ENCODE measurements around the gene BEND6.
"Not testable (repeated sequence)": the region's sequence is repeated elsewhere in the genome, so short reads cannot be mapped to it uniquely, and the experiment has no call there.

BEND6 gene

DNA sequence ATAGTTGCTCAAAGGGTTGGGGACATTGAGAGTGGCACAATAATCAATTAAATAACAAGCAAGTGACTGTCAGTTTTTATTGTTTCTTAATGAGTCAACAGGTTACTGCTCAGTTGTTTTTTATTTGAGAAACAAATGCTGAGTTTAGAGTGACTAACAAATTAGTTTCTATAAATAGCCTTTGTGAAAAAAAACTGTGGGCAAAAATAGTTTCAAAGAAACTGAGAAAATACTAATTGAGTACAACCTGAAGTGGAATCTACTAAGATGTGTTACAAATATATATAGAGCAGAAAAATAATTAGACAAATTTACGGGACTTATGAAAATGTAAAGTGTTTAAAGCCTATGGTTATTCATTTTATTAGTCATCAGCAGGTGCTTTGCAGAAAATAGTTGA is 22.3 kb downstream of the BEND6 start:
- no peak overlapping the region for H3K4me3 ChIP-seq (ENCODE audit: low read length)
- TF ChIP-seq ZNF274 (IDR thresholded peaks at IDR 0.05; ENCODE audit: low read depth, low read length) = no peak

DNA sequence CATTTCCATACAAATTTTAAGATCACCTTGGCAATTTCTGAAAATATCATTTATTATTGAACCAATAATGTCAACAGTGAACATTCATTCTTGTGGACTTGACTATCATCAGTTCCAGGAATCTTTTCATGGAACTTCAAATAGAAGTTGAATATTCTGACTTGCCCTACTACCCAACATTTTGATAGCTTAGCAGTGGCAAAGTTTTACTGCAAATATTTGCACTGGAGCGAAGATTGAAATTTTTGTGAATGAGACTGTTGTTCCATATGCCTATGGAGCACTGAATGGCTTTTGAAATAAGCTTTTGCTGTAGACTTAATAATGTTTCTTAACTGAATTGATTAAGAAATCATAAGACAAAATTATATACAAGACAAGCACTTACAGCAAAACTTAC is 23.6 kb downstream of the BEND6 start:
- TF ChIP-seq ZNF274 (IDR thresholded peaks at IDR 0.05; ENCODE audit: low read depth, low read length) = no peak
- no peak overlapping the region for H3K4me3 ChIP-seq (ENCODE audit: low read length)

DNA sequence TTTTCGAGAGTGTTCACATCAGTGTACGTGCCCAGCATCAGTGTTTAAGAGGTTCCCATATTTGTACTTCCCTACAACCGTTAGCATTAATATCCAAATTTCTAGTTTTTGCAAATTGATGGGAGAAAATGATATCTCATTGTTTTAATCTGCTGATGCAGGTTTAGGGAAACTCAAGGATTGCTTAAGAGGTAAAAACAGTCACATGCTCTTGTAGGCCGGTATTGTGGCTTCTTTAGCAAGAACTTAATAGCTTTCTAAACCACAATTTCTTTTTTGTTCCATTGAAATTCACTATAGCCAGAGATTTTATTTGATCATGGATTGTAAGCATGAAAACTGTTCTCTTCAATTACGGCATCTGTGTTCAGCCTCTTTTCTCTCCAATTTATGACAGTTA is 29.5 kb downstream of the BEND6 start:
- no peak overlapping the region for H3K4me3 ChIP-seq (ENCODE audit: low read length)
- no peak for TF ChIP-seq ZNF274 (IDR thresholded peaks at IDR 0.05; ENCODE audit: low read depth, low read length)

DNA sequence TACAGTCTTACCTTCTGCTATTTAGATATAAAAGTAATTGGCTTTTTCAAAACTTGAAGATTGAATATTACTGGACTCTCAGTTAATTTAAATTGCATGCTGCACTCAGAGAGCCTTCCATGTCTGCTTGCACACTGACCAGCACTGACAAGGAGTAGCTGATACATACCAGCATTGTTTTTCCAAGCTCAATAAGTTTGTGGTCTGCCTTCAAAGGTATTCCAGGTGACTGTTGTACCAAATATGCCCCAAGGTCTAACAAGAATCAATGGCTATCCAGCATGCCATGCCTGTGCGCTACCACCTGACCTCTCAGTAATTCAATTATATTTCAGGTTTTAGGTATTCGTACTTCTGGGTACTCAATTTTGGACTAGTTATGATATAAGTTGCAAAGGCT is 30.0 kb downstream of the BEND6 start:
- no peak for TF ChIP-seq ZNF274 (IDR thresholded peaks at IDR 0.05; ENCODE audit: low read depth, low read length)
- H3K4me3 ChIP-seq (ENCODE audit: low read length) = no peak overlapping the region

DNA sequence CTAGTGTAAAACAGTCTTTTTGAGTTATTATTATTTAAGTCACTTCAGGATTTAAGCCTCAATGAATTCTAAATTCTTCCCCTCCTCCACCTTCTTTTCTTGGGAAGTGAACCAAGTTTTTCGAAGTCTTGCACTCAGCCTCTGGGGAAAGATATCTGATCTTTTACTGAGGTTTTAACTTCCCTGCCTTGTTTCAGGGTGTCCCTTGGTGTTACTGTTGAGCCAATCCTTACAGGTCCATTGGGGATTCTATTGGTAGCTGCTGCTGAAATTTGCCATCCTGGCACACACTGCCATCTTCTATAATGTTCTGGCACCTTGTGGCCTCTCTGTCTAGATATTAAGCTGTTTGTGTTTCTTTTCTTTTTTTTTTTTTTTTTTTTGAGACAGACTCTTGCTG is 31.7 kb downstream of the BEND6 start:
- no peak for TF ChIP-seq ZNF274 (IDR thresholded peaks at IDR 0.05; ENCODE audit: low read depth, low read length)
- H3K4me3 ChIP-seq (ENCODE audit: low read length) = no peak overlapping the region

DNA sequence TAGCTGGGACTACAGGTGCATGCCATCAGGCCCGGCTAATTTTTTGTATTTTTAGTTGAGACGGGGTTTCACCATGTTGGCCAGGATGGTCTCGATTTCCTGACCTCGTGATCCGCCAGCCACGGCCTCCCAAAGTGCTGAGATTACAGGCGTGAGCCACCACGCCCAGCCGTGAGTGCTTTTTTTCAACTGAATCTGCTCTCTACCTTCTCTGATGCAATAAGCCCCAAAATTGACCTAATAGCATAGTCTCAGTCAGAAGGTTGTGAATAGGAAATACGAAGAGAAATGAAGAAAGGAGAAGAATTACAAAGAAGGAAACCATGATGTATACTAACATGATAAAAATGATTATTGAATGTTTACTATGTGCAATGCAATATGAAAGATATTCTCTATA is 33.2 kb downstream of the BEND6 start:
- no peak for TF ChIP-seq ZNF274 (IDR thresholded peaks at IDR 0.05; ENCODE audit: low read depth, low read length)
- H3K4me3 ChIP-seq (ENCODE audit: low read length) = no peak overlapping the region

DNA sequence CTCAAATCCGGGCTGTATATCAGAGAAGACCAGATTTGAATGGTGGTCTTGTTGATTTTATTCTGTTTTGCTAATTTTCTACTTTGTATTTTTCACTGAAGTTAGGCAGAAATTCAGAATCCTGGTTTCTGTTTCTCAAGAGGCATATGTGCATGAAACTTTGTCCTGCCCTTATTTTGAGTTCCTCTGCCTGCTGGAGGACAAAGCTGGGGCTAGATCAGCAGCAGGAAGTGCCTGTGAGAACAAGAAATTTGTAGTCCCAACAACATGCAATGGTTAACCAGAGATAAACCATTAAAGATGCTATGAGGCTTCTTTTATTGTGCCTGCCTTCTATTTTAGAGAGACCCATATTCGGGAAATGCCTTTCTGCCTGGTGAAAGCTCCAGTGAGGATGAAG is 37.1 kb downstream of the BEND6 start:
- TF ChIP-seq ZNF274 (IDR thresholded peaks at IDR 0.05; ENCODE audit: low read depth, low read length) = no peak
- no peak overlapping the region for H3K4me3 ChIP-seq (ENCODE audit: low read length)

DNA sequence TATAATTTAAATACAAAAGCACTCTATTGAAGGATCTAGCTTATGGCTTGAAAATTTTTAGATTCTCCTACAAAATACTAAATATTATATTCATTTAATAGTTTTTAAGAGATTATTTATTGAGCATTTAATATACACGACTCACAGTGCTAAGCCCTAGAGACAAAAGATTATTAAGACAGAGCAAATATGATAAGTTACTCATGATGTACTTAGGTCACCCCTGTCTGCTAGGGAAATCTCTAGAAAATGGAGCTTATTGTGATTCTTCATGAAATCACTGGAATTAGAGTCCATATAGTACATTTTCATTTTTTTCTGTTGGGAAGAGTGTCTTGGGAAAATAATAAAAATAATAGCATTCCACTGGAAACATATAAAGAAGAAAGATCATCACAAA is 37.8 kb downstream of the BEND6 start:
- TF ChIP-seq ZNF274 (IDR thresholded peaks at IDR 0.05; ENCODE audit: low read depth, low read length) = no peak
- H3K4me3 ChIP-seq (ENCODE audit: low read length) = no peak overlapping the region

DNA sequence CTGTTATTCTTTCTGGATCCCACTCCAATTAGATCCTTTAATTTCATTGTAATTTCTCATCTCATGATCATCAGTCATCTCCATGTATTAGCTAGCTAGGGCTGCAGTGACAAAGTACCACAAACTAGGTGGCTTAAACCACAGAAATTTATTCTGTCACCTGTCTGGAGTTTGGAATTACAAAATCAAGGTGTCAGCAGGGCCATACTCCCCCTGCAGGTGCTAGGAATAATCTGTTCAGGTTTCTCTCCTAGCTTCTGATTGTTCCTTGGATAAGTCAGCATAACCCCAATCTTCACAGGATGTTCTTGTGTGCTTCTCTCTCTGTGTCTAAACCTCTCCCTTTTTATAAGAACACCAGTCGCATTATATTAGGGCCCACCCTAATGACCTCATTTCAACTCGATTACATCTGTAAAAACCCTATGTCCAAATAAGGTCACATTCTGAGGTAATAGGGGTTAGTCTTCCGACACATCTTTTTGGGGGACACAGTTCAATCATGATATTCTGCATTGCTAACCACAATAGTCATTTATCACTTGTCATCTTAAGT is 40.5 kb downstream of the BEND6 start:
- no peak for TF ChIP-seq ZNF274 (IDR thresholded peaks at IDR 0.05; ENCODE audit: low read depth, low read length)
- no peak overlapping the region for H3K4me3 ChIP-seq (ENCODE audit: low read length)

DNA sequence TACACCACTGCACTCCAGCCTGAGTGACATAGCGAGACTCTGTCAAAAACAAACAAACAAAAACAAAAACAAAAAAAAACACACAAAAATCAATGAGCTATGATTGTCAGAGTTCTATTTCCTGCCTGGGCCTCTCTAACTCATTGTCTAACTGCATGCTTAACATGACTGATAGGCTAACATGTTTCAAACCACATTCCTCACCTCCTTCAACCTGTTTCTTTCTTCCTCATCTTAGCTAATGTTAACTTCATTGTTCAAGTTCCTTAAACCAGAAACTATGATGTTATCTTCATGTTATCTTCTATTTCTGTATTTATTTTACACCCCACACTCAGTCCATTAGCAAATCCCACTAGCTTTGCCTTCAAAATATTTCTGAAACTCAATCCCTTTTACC is 41.5 kb downstream of the BEND6 start:
- H3K4me3 ChIP-seq (ENCODE audit: low read length) = no peak overlapping the region
- no peak for TF ChIP-seq ZNF274 (IDR thresholded peaks at IDR 0.05; ENCODE audit: low read depth, low read length)

DNA sequence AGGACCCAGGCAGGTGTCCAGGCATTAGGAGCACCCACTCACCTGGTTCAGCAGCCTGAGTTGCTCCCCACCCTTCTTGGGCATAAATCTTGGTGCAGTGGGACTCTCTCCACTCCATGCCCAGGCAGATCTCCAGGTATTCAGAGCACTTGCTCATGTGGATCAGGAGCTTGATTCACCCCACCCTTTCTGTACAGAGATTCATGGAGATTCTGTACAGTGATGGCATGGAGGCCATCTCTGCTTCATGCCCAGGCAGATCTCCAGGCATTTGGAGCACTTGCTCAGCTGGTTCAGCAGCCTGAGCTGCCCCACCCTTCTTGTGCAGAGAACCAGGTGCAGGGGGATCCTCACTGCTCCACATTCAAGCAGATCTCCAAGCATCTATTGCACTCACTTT is 44.1 kb downstream of the BEND6 start:
- H3K4me3 ChIP-seq (ENCODE audit: low read length) = no peak overlapping the region
- TF ChIP-seq ZNF274 (IDR thresholded peaks at IDR 0.05; ENCODE audit: low read depth, low read length) = no peak

DNA sequence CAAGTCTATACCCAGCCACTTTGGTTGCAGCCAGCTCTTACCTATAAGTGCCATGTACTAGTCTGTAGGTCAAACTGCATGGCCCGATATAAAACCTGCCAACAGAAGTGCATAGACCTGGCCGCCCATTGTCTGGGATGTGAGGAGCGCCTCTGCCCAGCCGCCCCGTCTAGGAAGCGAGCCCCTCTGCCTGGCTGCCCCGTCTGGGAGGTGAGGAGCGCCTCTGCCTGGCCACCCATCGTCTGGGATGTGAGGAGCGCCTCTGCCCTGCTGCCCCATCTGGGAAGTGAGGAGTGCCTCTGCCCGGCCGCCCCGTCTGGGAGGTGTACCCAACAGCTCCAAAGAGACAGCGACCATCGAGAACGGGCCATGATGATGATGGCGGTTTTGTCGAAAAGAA is 44.8 kb downstream of the BEND6 start:
- H3K4me3 ChIP-seq (ENCODE audit: low read length) = not testable (repeated sequence)

DNA sequence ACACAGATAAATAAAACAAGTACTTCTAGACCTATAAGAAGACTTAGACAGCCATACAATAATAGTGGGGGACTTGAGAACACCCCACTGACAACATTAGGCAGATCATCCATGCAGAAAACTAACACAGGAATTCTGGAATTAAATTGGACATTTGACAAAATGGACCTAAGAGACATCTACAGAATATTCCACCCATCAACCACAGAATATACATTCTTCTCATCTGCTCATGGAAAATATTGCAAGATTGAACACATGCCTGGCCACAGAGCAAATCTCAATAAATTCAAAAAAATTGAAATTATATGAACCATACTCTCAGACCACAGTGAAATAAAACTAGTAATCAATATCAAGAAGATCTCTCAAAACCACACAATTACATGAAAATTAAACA is 47.3 kb downstream of the BEND6 start:
- no peak overlapping the region for H3K4me3 ChIP-seq (ENCODE audit: low read length)

DNA sequence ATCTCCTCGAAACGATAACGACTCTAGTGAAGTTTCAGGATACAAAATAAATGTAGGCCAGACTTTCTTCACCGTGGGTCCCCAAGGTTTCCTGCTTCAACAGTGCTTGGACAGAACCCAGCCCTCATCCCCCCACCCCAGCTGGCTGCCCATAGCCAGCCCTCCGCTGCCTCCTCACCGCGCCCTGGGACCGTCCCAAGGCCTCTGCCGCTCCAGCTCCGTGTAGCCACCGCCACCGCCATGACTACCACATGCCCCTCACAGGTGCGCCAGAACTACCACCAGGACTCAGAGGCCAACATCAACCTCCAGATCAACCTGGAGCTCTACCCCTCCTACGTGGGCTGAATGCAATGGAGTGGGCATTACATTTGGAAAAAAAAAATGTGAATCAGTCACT is 49.4 kb downstream of the BEND6 start:
- H3K4me3 ChIP-seq (ENCODE audit: low read length) = no peak overlapping the region
- TF ChIP-seq ZNF274 (IDR thresholded peaks at IDR 0.05; ENCODE audit: low read depth, low read length) = no peak

More for the DNA sequence above, 47.3 kb downstream of the BEND6 start:
- TF ChIP-seq ZNF274 (IDR thresholded peaks at IDR 0.05; ENCODE audit: low read depth, low read length) = no peak

DNA sequence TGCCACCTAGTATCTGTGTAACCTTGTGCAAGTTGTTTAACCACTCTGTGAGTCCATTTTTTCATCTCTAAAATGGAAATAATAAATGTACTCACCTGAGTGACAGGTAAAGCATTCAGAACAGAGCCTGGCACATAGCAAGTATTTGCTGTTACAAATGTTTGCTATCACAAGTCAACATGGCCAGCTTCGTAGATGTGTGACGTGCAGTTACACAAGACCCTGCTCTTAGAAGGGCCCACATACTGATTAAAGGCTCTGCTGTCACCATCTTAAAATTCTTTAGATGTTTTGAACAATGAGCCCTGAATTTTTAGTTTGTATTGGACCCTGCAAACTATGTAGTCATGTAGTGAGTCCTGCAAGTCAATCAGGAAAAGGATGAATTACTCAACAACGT is 51.2 kb downstream of the BEND6 start:
- H3K4me3 ChIP-seq (ENCODE audit: low read length) = no peak overlapping the region
- no peak for TF ChIP-seq ZNF274 (IDR thresholded peaks at IDR 0.05; ENCODE audit: low read depth, low read length)

DNA sequence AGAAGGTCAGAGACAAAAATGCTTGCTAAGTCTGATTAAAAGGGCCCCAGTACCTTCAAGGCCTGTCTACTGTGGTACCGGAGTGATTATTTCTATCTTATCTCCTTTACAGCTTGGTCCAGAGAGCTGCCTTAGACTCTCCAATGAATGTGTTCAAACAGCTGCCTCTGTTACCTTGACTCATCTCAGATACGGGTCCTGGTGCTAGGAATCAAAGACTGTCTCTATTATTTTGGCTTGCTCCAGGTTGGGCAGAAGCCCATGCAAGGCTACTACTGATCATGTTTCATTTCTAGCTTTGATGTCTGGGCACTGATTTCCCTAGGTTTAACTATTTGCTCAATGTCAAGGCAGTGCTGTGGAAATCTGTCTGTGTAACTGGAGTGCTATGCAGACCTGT is 53.2 kb downstream of the BEND6 start:
- H3K4me3 ChIP-seq (ENCODE audit: low read length) = not testable (repeated sequence)

DNA sequence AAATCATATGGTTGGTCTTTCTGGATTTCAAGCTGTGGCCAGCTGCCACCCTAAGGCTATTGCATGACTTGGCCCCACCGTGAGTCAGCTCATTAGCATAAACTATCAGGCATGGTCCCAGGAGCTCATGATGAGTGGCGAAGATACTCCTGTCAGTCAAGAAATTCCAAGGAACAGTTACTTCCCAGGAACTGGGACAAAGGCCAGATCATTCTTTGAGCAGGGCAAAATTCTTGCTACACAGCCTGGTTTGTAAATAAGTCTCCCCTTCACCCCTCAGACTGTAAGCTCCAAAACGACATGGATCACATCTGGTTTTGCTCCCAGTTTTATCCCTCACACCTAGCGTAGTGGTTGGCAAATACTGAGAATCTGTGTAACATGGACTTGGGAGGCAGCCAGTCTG is 58.6 kb downstream of the BEND6 start:
- TF ChIP-seq ZNF274 (IDR thresholded peaks at IDR 0.05; ENCODE audit: low read depth, low read length) = no peak
- no peak overlapping the region for H3K4me3 ChIP-seq (ENCODE audit: low read length)

Data from GM08714 (cell line).